ENCODE measurements around the gene ADGRD2.

ADGRD2 gene

DNA sequence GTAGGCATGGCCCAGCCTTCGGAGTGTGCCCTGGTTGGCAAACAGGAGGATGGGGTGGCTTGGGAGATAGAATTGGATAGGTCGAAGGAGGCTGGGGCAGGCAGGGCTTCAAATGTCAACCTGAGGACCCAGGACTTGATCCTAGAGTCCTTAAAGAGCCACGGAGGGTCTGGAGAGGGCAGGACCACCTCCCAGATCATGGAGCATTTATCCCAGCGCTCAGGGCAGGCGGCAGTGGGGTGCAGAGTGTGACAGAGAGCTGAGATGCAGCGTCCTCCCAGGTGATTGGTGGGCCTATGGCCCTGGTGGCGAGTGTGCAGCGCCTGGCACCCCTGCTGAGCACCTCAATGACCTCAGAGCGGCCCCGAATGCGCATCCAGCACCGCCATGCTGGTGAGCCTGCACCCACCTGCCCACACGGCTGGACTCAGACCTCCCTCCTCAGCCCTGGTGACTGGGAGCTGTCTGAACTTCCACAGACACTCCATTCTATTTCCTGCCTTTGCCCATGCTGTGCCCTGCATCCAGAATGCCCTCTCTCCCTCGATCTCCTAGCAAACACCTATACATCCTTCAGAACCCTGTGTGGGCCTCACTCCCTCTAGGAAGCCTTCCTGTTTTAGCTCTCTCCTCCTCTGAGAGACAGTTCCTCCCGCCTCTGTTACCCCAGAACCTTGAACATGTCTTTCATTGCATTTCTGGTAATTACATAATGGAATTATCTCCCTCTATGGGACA lies 6.3 kb downstream of the ADGRD2 start:
- Histone ChIP-seq H3K4me2 (no peak overlapping the region), H3K27me3 (no peaks in the 10 kb centered on the region), H3K4me1 (no peaks in the 10 kb centered on the region), H3K9ac (no peak overlapping the region), H3K36me3 (no peaks in the 10 kb centered on the region), H3K4me3 (no peak overlapping the region), H3K27ac (no peak overlapping the region), H3K9me3 (no peaks in the 10 kb centered on the region), H4K20me1 (no peaks in the 10 kb centered on the region)
- no peak for TF ChIP-seq Cebpa-rat (IDR thresholded peaks at IDR 0.05)

DNA sequence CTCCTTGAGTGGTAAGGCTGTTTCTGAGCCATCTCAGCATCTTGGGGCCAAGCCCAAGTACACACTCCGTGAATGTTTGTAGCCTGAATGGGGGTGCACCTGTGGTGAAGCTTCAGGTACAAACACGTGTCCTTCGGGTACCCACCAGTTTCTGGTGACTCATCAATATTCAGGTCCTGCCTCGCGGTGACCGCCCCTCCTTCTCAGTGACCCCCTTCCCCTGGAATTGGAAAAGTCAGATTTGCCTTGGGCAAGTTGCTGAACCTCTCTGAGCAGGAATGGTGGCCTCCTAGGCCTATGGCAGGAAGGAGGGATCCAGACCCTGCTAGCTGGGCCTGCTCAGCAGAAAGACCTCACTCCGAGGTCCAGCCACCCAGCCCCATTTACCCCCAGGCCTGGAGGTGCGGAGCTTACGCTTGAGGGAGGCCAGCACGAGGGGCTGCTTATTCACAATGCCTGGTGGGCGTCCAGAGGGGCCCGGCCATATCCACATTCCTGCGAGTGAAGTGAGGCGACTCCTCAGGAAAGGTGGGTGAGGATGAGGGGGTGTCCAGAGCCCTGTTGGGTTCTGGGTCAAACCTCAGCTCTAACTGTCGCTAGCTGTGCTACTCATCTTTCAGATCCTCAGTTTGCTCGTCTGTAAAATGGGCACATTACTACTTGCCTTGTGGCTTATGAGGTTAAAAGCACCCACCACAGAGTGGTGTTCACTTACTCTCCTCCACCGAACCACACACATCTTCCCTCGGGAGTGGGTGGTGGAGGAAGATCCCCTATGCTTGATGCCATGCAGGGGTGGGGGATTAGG lies 7.0 kb downstream of the ADGRD2 start:
- H3K4me1 ChIP-seq, result no peaks in the 10 kb centered on the region
- TF ChIP-seq Cebpa-rat (IDR thresholded peaks at IDR 0.05), result no peak
- H3K27ac ChIP-seq, result no peak overlapping the region
- no peak overlapping the region for H3K9ac ChIP-seq
- H4K20me1 ChIP-seq, result no peaks in the 10 kb centered on the region
- H3K4me2 ChIP-seq, result no peak overlapping the region
- H3K4me3 ChIP-seq, result no peak overlapping the region
- no peaks in the 10 kb centered on the region for H3K27me3 ChIP-seq
- H3K36me3 ChIP-seq, result no peaks in the 10 kb centered on the region
- H3K9me3 ChIP-seq, result no peaks in the 10 kb centered on the region

DNA sequence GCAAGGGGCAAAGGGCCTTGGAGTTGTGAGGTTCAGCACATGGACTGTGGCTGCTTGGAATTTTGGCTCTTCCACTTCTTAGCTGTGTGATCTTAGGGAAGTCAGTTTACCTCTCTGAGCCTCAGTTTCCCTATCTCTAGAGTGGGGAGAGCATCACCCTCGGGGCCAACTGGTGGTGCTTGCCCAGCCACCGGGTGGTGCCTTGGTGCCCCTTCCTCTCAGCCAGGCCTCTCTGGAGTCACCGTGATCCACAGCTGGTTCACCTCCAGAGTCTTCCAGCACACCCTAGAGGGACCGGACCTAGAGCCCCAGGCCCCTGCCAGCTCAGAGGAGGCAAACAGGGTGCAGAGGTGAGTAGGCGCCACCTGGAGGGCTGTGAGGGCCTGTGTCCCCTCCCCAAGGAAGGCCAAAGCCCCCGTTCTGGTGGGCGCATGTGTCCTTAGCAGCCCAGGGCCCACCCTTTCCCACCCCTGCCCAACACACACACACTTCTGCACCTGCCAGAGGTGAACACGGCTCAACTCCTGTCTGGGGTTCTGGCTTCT lies 7.7 kb downstream of the ADGRD2 start:
- H3K36me3 ChIP-seq, result no peaks in the 10 kb centered on the region
- H3K4me2 ChIP-seq, result no peak overlapping the region
- no peaks in the 10 kb centered on the region for H3K4me1 ChIP-seq
- TF ChIP-seq Cebpa-rat (IDR thresholded peaks at IDR 0.05), result no peak
- H3K9ac ChIP-seq, result no peak overlapping the region
- H3K9me3 ChIP-seq, result no peaks in the 10 kb centered on the region
- no peaks in the 10 kb centered on the region for H4K20me1 ChIP-seq
- H3K27ac ChIP-seq, result no peak overlapping the region
- H3K27me3 ChIP-seq, result no peaks in the 10 kb centered on the region
- no peak overlapping the region for H3K4me3 ChIP-seq

DNA sequence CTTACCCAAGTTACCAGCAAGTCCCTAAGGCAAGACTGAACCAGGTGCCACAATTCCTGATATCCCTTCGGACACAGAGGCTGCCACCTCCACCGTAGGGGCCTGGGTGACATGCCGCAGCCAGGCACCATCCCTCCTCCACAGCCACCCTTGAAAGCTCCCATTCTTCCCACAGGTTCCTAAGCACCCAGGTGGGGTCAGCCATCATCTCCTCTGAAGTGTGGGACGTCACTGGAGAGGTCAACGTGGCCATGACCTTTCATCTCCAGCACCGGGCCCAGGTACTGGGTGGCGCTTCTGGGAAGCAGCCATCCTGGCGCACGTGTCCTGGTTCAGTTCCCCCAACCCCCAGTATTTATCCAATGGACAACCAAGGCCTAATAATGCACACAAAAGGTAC lies 8.2 kb downstream of the ADGRD2 start:
- no peaks in the 10 kb centered on the region for H3K27me3 ChIP-seq
- H3K9me3 ChIP-seq, result no peaks in the 10 kb centered on the region
- TF ChIP-seq Cebpa-rat (IDR thresholded peaks at IDR 0.05), result no peak
- H3K27ac ChIP-seq, result no peak overlapping the region
- no peak overlapping the region for H3K9ac ChIP-seq
- no peak overlapping the region for H3K4me2 ChIP-seq
- H3K4me3 ChIP-seq, result no peak overlapping the region
- H3K4me1 ChIP-seq, result no peaks in the 10 kb centered on the region
- no peaks in the 10 kb centered on the region for H4K20me1 ChIP-seq
- H3K36me3 ChIP-seq, result no peaks in the 10 kb centered on the region

DNA sequence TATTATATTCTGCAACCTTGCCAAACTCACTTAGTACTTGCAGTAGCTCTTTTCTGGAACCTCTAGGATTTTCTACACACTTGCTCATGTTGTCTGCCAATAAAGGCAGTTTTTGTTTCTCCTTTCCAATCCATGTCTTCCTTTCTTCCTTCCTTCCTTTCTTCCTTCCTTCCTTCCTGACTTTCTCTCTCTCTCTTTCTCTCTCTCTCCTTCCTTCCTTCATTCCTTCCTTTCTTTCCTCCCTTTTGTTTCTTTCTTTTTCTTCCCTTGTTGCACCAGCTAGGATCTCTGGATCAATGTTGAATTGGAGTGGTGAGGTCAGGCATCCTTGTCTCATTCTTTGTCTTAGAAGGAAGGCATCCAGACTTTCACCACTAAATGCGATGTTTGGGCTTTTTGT lies 12.5 kb downstream of the ADGRD2 start:
- Histone ChIP-seq H3K27ac (no peak overlapping the region), H3K4me3 (no peak overlapping the region), H3K4me2 (no peak overlapping the region), H3K27me3 (no peaks in the 10 kb centered on the region), H3K9ac (no peak overlapping the region), H3K36me3 (no peaks in the 10 kb centered on the region), H4K20me1 (no peaks in the 10 kb centered on the region), H3K9me3 (no peaks in the 10 kb centered on the region), H3K4me1 (no peaks in the 10 kb centered on the region)
- TF ChIP-seq Cebpa-rat (IDR thresholded peaks at IDR 0.05), result no peak

DNA sequence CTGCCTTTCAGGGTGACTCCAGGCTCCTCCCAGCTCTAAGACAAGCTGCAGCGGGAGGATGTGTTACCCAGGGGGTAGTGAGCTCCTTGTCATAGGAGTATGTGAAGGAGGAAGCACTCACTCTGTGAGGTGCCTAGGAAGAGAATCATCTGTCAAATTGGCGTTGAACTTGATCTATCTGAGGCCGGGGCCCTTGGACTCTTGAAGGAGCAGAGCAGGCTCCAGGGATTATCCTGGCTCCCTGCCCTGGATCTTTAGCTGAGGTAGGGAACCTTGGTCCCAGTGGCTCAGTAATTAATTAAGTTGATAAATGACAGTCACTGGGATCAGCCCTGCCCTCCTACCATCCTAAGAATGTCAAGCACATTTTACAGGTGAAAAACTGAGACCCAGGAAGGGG lies 15.5 kb downstream of the ADGRD2 start:
- no peak for TF ChIP-seq Cebpa-rat (IDR thresholded peaks at IDR 0.05)
- no peaks in the 10 kb centered on the region for H3K27me3 ChIP-seq
- H3K4me1 ChIP-seq, result peaks cover 20% of the 10 kb centered on the region
- H3K9ac ChIP-seq, result no peak overlapping the region
- no peaks in the 10 kb centered on the region for H3K9me3 ChIP-seq
- no peaks in the 10 kb centered on the region for H4K20me1 ChIP-seq
- no peak overlapping the region for H3K27ac ChIP-seq
- no peak overlapping the region for H3K4me2 ChIP-seq
- no peaks in the 10 kb centered on the region for H3K36me3 ChIP-seq
- no peak overlapping the region for H3K4me3 ChIP-seq

DNA sequence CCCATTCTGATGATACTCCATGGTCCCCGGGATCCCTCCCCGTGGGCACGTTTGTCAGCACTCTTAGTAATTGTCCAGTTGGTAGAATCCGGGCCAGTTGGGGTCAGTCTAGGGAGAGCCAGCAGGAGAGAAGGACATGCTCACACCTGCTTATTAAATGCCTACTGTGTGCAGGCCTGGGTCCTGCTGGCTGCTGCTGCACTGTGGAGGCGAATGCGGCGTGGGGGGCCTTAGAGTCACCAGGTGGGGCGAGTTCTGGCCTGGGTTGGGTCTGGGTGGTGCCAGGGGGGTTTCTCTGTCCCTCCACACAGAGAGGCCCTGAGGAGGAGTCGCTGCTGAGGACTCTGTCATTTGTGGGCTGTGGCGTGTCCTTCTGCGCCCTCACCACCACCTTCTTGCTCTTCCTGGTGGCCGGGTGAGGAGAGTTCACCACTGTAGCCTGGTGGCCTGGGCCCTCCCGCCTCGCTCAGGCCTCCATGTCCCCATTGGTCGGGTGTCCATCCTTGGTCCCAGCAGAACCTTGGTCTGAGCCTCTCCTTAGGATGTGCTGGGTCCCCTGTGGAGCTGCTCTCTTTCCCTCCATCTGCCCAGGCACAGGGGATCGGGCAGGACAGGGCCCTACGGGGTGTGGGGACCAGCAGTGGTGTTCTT lies 17.3 kb downstream of the ADGRD2 start:
- Histone ChIP-seq H3K9me3 (no peaks in the 10 kb centered on the region), H3K4me3 (no peak overlapping the region), H3K4me1 (peaks cover 28% of the 10 kb centered on the region), H3K36me3 (no peaks in the 10 kb centered on the region), H3K27ac (no peak overlapping the region), H3K9ac (no peak overlapping the region), H3K4me2 (no peak overlapping the region), H3K27me3 (no peaks in the 10 kb centered on the region), H4K20me1 (no peaks in the 10 kb centered on the region)
- no peak for TF ChIP-seq Cebpa-rat (IDR thresholded peaks at IDR 0.05)

DNA sequence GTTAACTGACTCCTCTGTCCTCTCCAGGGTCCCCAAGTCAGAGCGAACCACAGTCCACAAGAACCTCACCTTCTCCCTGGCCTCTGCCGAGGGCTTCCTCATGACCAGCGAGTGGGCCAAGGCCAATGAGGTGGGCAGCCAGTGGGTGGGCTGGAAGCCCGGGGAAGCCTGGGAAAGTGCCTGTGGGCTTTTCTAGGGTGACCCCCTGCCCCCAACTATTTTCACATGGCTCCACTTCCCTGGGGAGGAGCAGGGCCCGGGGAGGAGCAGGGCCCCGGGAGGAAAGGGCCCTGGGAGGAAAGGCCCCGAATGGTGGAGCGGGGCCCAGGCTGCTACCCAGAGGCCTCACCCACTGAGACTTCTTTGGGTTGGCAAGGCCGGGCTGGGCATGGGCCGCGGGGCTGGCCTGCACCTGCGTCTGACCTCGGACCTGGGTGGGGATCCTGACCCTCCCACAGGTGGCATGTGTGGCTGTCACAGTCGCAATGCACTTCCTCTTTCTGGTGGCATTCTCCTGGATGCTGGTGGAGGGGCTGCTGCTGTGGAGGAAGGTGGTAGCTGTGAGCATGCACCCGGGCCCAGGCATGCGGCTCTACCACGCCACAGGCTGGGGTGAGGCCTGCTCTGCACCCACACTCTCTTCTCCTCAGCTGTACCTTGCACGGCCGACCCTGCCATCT lies 17.9 kb downstream of the ADGRD2 start:
- H3K9ac ChIP-seq, result no peak overlapping the region
- no peaks in the 10 kb centered on the region for H3K27me3 ChIP-seq
- H3K4me2 ChIP-seq, result peak overlapping the region; percentile 40
- H3K4me3 ChIP-seq, result no peak overlapping the region
- H3K4me1 ChIP-seq, result peaks cover 28% of the 10 kb centered on the region
- no peak overlapping the region for H3K27ac ChIP-seq
- no peak for TF ChIP-seq Cebpa-rat (IDR thresholded peaks at IDR 0.05)
- no peaks in the 10 kb centered on the region for H4K20me1 ChIP-seq
- no peaks in the 10 kb centered on the region for H3K9me3 ChIP-seq
- H3K36me3 ChIP-seq, result no peaks in the 10 kb centered on the region

DNA sequence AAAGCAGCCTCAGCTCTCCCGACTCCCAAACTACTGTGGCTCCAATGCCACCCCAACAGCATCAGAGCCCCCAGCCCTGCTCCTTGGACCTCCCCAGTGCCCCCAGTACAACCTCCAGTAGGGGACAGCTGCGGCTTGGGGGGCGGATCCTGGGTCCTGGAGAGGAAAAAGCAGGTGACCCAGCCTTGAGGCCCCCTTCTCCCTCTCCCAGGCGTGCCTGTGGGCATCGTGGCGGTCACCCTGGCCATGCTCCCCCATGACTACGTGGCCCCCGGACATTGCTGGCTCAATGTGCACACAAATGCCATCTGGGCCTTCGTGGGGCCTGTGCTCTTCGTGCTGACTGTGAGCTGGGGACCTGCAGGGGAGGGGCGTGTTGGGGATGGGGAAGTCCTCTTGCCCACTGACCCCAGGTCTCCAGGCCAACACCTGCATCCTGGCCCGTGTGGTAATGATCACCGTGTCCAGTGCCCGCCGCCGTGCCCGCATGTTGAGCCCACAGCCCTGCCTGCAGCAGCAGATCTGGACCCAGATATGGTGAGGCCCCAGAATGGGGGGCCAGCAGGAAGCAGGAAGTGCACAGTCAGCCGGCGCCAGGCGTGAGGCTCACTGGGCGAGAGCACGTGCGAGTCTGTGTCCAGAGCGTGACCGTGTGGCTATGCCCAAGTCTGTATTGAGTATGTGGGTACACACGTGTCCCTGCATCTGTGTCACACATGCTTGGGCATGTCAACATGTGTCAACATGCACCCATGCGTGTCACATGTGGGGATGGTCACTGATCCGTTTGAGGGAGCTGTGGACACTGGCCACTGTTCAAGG lies 19.0 kb downstream of the ADGRD2 start:
- no peaks in the 10 kb centered on the region for H4K20me1 ChIP-seq
- H3K27ac ChIP-seq, result 0 out of 2 replicates have a peak overlapping the region, but pooled peaks have one; percentile 30
- TF ChIP-seq Cebpa-rat (IDR thresholded peaks at IDR 0.05), result no peak
- peaks cover 28% of the 10 kb centered on the region for H3K4me1 ChIP-seq
- H3K27me3 ChIP-seq, result no peaks in the 10 kb centered on the region
- no peaks in the 10 kb centered on the region for H3K36me3 ChIP-seq
- H3K9ac ChIP-seq, result no peak overlapping the region
- no peaks in the 10 kb centered on the region for H3K9me3 ChIP-seq
- peak overlapping the region; percentile 51 for H3K4me2 ChIP-seq
- H3K4me3 ChIP-seq, result no peak overlapping the region

Measured in BLaER1 (cell line).